ENCODE data around the gene LUC7L3. TPM values are rescaled to one million over a fixed set of nuclear protein-coding genes. Genes with fewer than 3 reads are reported as not detected.
A peak's percentile ranks its signal among the peaks of the same experiment; 100 is the strongest.

Gene LUC7L3
- total RNA-seq, 2 donors from 2014 or later = 82.0 to 92.5 TPM

- intact Hi-C loops (cut with DNase I) = no loop called here
- DNase-seq (ENCODE audit: low spot score) = peak; percentile 67
These were observed 49.0 kb downstream of the LUC7L3 start for GRCh38 chr17:50768346-50768761.

GRCh38 chr17:50769884-50770283 is 50.5 kb downstream of the LUC7L3 start:
- no peak for DNase-seq (ENCODE audit: low spot score)
- intact Hi-C loops (cut with DNase I) = no loop called here

- intact Hi-C loops (cut with DNase I) = no loop called here
- no peak for DNase-seq (ENCODE audit: low spot score)
These were observed 50.9 kb downstream of the LUC7L3 start for GRCh38 chr17:50770346-50770745.

GRCh38 chr17:50771991-50772785 is 52.8 kb downstream of the LUC7L3 start:
- intact Hi-C loops (cut with DNase I) = no loop called here

GRCh38 chr17:50774225-50774803 is 54.9 kb downstream of the LUC7L3 start:
- DNase-seq (ENCODE audit: low spot score) = peak; percentile 3
- intact Hi-C loops (cut with DNase I) = no loop called here

More at GRCh38 chr17:50771991-50772785, 52.8 kb downstream of the LUC7L3 start:
- DNase-seq (ENCODE audit: low spot score) = peak; percentile 52

- peak; percentile 12 for DNase-seq (ENCODE audit: low spot score)
- intact Hi-C loops (cut with DNase I) = no loop called here
These were observed 56.5 kb downstream of the LUC7L3 start for GRCh38 chr17:50775926-50776325.

GRCh38 chr17:50778471-50778870 is 59.1 kb downstream of the LUC7L3 start:
- DNase-seq (ENCODE audit: low spot score) = peak; percentile 70
- intact Hi-C loops (cut with DNase I) = no loop called here

GRCh38 chr17:50778988-50779387 is 59.6 kb downstream of the LUC7L3 start:
- intact Hi-C loops (cut with DNase I) = no loop called here
- peak; percentile 15 for DNase-seq (ENCODE audit: low spot score)

- intact Hi-C loops (cut with DNase I) = loop anchor here (2.0 to 5.0 kb wide), 2 partner anchors 62 to 233 kb away; partner anchors contain the start of gene SPATA20 (in 1 of the 2)
These were observed 60.4 kb downstream of the LUC7L3 start for GRCh38 chr17:50779747-50780353.

GRCh38 chr17:50781167-50781566 is 61.8 kb downstream of the LUC7L3 start:
- no peak for DNase-seq (ENCODE audit: low spot score)
- intact Hi-C loops (cut with DNase I) = loop anchor here (2.0 to 5.0 kb wide), 2 partner anchors 61 to 234 kb away; partner anchors contain the start of gene SPATA20 (in 1 of the 2)

More at GRCh38 chr17:50779747-50780353, 60.4 kb downstream of the LUC7L3 start:
- peak; percentile 2 for DNase-seq (ENCODE audit: low spot score)

GRCh38 chr17:50783193-50783660 is 63.8 kb downstream of the LUC7L3 start:
- intact Hi-C loops (cut with DNase I) = loop anchor here in 1 of 2 donors (5.0 kb wide), 1 partner anchor 59 kb away; no protein-coding TSS in a partner anchor
- peak; percentile 95 for DNase-seq (ENCODE audit: low spot score)

- intact Hi-C loops (cut with DNase I) = loop anchor here in 1 of 2 donors (5.0 kb wide), 1 partner anchor 58 kb away; no protein-coding TSS in a partner anchor
- DNase-seq (ENCODE audit: low spot score) = no peak
These were observed 64.5 kb downstream of the LUC7L3 start for GRCh38 chr17:50783905-50784304.

GRCh38 chr17:50785126-50785525 is 65.7 kb downstream of the LUC7L3 start:
- intact Hi-C loops (cut with DNase I) = loop anchor here in 1 of 2 donors (5.0 kb wide), 1 partner anchor 172 kb away; no protein-coding TSS in a partner anchor
- DNase-seq (ENCODE audit: low spot score) = no peak

- intact Hi-C loops (cut with DNase I) = loop anchor here in 1 of 2 donors (2.0 to 5.0 kb wide), 2 partner anchors 55 to 171 kb away; no protein-coding TSS in a partner anchor
- DNase-seq (ENCODE audit: low spot score) = no peak
These were observed 66.7 kb downstream of the LUC7L3 start for GRCh38 chr17:50785946-50786570.

GRCh38 chr17:50787106-50787505 is 67.7 kb downstream of the LUC7L3 start:
- no peak for DNase-seq (ENCODE audit: low spot score)
- intact Hi-C loops (cut with DNase I) = loop anchor here in 1 of 2 donors (2.0 to 5.0 kb wide), 2 partner anchors 54 to 170 kb away; no protein-coding TSS in a partner anchor

GRCh38 chr17:50790618-50791017 is 71.2 kb downstream of the LUC7L3 start:
- intact Hi-C loops (cut with DNase I) = no loop called here
- no peak for DNase-seq (ENCODE audit: low spot score)

GRCh38 chr17:50792132-50792531 is 72.7 kb downstream of the LUC7L3 start:
- DNase-seq (ENCODE audit: low spot score) = no peak
- intact Hi-C loops (cut with DNase I) = no loop called here

GRCh38 chr17:50793007-50793406 is 73.6 kb downstream of the LUC7L3 start:
- DNase-seq (ENCODE audit: low spot score) = no peak
- intact Hi-C loops (cut with DNase I) = no loop called here

- no peak for DNase-seq (ENCODE audit: low spot score)
- intact Hi-C loops (cut with DNase I) = no loop called here
These were observed 75.0 kb downstream of the LUC7L3 start for GRCh38 chr17:50794361-50794760.

Data from posterior vena cava (tissue), 2 donors.